Hepatocyte (in vitro differentiated cells): ENCODE measurements around the gene ALDH1A3.

Experiments used
- EZH2 ChIP-seq: fragments of 200-600 bp; sonication (generic); IDR thresholded peaks from 2 replicates; pipeline ENCODE4 v1.6.1; 2016; ENCODE audit warnings: antibody characterized with exemption, mild to moderate bottlenecking, borderline replicate concordance
- TF ChIP-seq, protein P1 (sequence below): fragments of 200-600 bp; sonication (generic); IDR thresholded peaks from 2 replicates; pipeline ENCODE4 v1.5.1; 2016; ENCODE audit warnings: antibody characterized with exemption, mild to moderate bottlenecking; ENCODE audit not compliant: poor library complexity

DNA sequence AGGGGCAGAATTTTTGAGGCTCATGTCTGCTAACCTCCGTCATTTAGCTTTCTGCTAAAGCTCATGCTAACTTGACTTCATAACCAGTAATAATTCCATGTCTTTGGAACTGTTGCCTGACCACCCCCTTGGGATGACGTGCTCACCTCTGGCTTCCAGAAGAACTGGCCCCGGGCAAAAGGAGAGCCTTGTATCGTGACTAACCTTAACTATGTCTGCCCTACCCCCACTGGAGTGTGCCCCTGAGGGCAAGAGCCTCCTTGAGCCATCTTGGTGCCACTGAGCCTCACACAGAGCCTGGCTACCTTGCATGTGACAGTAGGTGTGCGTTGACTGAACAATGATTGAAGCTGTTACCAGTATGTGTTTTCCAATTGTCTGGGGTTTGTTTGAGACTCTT is 44.3 kb downstream of the ALDH1A3 start:
- TF ChIP-seq, protein P1, sequence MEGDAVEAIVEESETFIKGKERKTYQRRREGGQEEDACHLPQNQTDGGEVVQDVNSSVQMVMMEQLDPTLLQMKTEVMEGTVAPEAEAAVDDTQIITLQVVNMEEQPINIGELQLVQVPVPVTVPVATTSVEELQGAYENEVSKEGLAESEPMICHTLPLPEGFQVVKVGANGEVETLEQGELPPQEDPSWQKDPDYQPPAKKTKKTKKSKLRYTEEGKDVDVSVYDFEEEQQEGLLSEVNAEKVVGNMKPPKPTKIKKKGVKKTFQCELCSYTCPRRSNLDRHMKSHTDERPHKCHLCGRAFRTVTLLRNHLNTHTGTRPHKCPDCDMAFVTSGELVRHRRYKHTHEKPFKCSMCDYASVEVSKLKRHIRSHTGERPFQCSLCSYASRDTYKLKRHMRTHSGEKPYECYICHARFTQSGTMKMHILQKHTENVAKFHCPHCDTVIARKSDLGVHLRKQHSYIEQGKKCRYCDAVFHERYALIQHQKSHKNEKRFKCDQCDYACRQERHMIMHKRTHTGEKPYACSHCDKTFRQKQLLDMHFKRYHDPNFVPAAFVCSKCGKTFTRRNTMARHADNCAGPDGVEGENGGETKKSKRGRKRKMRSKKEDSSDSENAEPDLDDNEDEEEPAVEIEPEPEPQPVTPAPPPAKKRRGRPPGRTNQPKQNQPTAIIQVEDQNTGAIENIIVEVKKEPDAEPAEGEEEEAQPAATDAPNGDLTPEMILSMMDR = no peak
- TF ChIP-seq EZH2 = no peak
